GM21526 (cell line): ENCODE measurements around the gene ZFX.
"Not testable (repeated sequence)": the region's sequence is repeated elsewhere in the genome, so short reads cannot be mapped to it uniquely, and the experiment has no call there.

Experiments
- ATAC-seq: cut with Tn5 transposase; IDR thresholded peaks from one replicate; pipeline ENCODE4 v1.9.1; 2021; ENCODE audit warnings: moderate library complexity; ENCODE audit not compliant: unreplicated experiment, low FRiP score

ZFX gene

GRCh38 chrX:24150898-24151297 lies 1.4 kb downstream of the ZFX start:
- no peak for ATAC-seq

GRCh38 chrX:24151513-24151912 lies 2.0 kb downstream of the ZFX start:
- no peak for ATAC-seq

DNA sequence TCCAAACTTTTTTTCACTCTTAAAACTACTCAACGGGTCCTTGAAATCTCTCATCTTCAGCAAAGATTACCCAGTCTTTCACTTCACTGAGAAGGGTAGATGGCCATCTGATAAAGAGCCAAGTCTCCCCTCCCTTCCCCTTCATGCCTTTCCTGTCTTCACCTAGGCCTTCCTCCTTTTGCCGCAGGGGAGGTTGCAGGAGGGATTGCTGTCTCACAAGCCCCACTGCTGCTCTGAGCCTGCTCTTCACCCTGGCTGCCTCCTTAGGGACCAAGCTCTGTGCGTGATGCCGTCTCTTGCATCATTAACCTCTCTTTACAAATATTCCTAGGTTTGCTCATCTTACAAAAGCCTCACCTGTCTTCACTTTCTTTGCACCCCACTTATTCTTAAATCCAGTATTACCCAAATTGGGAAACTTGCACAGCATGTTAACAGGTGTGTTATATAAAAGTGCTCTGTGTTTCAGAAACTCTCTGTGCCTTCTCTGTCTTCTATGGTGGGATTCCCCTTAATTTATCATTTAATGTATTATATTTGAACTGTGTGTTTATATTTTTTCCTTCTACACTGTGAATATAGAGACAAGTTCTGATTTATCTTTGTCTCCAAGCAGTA lies 3.8 kb downstream of the ZFX start:
- no peak for ATAC-seq

- ATAC-seq, result no peak
Measured at GRCh38 chrX:24153796-24154189, 4.3 kb downstream of the ZFX start.

- ATAC-seq, result no peak
Measured at GRCh38 chrX:24154490-24155034, 5.0 kb downstream of the ZFX start.

- ATAC-seq, result not testable (repeated sequence)
Measured at GRCh38 chrX:24155747-24156146, 6.2 kb downstream of the ZFX start.

DNA sequence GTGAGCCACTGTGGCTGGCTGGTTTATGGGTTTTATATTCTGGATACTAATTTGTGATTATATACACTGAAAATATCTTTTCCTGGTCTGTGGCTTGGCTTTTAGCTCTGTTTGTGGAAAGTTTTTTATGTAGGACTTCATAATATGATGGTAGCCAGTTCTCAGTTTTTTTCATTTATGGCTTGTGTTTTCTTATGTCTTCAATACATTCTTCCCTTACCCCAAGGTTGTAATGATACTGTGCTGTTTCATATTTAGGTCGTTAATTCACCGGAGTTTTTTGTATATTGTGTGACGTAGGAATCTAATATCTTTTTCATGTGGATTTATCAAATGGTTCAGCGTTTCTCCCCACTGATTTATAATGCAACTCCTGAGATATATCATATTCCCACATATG lies 6.6 kb downstream of the ZFX start:
- no peak for ATAC-seq

DNA sequence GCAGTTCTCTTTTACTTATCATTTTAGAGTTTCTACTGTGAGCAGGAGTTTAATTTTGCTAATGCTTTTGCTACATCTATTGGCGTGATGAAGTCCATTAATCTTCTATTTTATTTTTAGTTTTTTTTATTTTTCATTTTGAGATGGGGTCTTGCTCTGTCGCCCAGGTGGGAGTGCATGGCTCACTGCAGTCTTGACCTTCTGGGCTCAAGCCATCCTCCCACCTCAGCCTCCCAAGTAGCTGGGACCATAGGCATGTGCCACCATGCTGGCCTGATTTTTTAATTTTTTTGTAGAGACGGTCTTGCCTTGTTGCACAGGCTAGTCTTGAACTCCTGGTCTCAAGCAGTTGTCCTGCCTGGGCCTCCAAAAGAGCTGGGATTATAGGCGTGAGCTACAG lies 9.4 kb downstream of the ZFX start:
- ATAC-seq, result no peak

- ATAC-seq, result no peak
Measured at GRCh38 chrX:24166078-24166477, 16.5 kb downstream of the ZFX start.

DNA sequence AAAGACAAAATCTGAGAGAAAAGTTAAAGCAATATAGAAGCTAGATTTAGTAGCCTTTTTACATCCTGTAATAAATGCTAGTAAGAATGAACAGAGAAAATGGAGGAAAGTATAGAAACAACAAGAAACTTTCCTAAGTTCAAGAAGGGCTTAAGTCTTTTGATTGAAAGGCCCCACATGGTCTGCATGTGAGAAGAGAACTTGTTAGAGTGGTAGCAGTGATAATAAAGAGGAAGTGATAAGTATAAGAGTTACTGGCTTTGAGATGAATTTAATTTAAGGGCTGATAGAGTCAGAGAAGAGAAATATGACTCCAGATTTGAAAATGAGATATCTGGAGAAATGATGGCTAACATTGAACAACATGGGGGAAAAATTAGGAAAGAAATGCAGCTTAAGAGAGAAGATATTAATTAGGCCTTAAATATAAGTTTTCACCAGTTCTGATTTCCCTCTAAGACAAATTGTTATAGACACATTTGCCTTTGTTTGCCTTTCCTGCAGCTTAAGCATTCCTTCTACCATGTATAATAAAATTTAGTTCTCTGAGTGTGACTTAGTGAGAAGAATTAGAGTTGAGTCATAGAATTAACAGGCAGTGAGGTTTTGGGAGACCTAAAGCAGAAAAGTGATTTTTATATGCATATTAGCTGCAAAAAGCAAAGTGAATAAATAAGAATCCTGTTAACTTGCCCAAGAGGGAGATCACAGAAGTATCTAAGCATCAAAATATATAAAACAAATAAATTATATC lies 18.4 kb downstream of the ZFX start:
- peak; percentile 42 for ATAC-seq

GRCh38 chrX:24168807-24169206 lies 19.3 kb downstream of the ZFX start:
- peak; percentile 67 for ATAC-seq

GRCh38 chrX:24169211-24169610 lies 19.7 kb downstream of the ZFX start:
- ATAC-seq, result peak; percentile 72

- ATAC-seq, result no peak
Measured at GRCh38 chrX:24173115-24173847, 23.8 kb downstream of the ZFX start.

DNA sequence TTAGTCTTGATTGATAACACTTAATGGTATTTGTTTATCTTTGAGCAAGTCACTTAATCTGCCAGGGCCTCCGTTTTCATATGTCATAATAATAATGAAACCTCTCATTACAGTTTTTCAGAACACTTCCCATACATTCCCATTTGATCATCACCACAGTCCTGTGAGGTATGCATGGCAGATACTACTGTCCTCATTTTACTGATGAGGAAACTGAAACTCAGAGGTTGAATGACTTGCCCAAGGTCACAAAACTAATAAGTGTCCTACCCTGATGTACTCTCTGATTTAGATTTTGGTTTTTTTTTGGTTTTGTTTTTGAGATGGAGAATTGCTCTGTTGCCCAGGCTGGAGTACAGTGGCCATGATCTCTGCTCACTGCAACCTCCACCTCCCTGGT lies 25.7 kb downstream of the ZFX start:
- no peak for ATAC-seq

DNA sequence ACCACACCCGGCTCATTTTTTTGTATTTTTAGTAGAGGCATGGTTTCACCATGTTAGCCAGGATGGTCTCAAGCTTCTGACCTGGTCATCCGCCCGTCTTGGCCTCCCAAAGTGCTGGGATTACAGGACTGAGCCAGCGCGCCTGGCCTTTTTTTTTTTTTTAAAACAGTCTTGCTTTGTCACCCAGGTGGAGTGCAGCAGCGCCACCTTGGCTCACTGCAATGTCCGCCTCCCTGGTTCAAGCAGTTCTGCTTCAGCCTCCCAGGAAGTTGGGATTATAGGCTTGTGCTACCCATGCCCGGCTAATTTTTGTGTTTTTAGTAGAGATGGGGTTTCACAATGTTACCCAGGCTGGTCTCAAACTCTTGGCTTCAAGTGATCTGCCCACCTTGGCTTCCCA lies 28.9 kb downstream of the ZFX start:
- ATAC-seq, result no peak

- ATAC-seq, result no peak
Measured at GRCh38 chrX:24184018-24184417, 34.5 kb downstream of the ZFX start.

GRCh38 chrX:24186483-24186882 lies 37.0 kb downstream of the ZFX start:
- no peak for ATAC-seq

- ATAC-seq, result no peak
Measured at GRCh38 chrX:24186986-24187385, 37.5 kb downstream of the ZFX start.

DNA sequence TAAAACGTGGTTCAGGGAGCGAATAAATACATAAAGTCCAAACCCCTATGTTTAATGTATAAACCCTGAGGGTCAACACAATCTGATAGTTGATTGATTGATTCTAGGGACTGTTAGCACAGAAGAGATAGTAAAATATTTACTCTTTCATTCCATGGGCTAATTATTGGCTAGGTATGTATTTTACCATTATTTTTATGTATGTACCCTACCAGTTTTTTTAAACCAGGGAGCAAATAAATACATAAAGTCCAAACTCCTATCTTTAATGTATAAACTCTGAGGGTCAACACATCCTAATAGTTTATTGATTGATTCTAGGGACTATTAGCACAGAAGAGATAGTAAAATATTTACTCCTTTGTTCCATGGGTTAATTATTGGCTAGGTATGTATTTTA lies 40.0 kb downstream of the ZFX start:
- ATAC-seq, result no peak

DNA sequence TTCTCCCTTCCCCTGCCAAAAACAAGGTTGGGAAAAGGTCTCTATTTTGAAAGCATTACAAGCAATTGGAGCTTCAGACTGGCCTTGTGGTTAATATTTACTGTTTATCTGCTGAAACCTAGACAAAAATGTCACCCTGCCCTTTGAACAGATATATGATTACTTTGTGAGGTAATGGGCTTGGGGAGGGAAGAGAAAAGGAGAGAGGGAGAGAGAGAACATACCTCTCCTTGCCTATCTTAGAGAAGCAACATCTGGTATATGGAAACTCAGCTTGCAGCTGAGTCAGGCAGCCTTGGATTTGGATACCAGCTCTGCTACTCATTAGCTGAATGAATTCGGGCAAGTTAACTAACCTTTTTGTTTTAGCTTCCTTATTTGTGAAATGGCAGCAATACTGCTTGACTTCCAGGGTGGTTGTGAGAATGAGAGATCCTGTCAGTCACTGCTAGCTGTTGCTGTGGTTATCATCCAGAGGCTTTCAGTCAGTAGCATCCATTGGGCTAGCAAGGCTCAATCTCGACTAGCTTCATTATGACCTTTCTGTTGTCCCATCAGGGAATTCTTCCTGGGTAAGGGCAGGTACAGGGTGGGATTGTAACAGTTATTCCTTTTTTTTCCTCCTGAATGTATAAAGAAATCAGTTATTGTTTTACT lies 41.1 kb downstream of the ZFX start:
- no peak for ATAC-seq

- ATAC-seq, result no peak
Measured at GRCh38 chrX:24196509-24196908, 47.0 kb downstream of the ZFX start.
